ENCODE results near the gene PPP2R5D.
"Not testable (repeated sequence)": the region's sequence is repeated elsewhere in the genome, so short reads cannot be mapped to it uniquely, and the experiment has no call there.

Gene PPP2R5D

GRCh38 chr6:42989923-42990322, 5.6 kb downstream of the PPP2R5D start:
- no peak for DNase-seq (ENCODE audit: low read depth, low spot score)

DNA sequence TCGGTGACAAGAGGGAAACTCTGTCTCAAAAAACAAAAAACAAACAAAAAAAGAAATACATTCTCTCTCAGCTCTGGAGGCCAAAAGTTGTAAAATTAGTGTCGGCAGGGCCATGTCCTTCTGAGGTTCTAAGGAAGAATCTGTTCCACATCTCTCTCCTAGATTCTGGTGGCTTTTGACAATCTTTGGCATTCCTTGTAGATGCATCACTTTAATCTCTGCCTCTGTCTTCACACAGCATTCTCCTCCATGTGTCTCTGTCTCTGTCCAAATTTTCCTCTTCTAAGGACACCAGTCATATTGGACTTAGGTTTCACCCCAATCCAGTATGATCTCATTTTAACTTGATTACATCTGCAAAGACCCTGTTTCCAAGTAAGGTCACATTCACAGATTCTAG, 9.1 kb downstream of the PPP2R5D start:
- DNase-seq (ENCODE audit: low read depth, low spot score): no peak

DNA sequence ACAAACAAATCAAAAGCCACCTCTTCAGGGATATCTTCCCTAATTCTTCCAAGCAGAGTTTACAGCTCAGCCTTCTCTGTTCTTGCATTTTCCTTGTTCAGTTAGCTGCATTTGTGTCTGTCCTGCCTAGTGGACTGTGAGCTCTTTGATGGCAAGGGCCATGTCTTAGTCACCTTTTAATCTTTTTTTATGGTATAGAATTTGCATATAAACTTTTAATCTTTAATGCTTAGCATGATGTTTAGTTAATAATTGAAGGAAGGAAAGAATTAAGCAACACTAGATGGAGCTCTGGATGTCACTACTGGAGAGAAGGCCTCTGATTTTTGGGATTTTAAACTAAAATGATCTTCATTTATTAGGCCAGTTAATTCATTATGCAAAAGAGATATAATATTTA, 12.1 kb downstream of the PPP2R5D start:
- no peak for DNase-seq (ENCODE audit: low read depth, low spot score)

- not testable (repeated sequence) for DNase-seq (ENCODE audit: low read depth, low spot score)
Measured at GRCh38 chr6:42998205-42998604, 13.8 kb downstream of the PPP2R5D start.

DNA sequence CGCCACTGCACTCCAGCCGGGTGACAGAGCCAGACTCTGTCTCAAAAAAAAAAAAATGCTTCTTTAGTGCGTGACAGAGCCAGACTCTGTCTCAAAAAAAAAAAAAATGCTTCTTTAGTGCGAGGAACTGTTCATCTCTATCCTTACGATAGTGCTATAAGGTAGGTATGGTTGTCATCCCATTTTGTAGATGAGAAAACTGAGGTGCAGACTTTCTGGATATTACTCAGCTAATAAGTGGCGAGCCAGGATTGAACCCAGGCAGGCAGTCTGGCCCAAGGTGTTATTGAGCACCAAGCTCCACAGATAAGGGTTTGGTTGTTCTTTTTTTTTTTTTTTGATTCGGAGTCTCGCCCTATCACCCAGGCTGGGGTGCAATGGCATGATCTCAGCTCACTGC, 17.5 kb downstream of the PPP2R5D start:
- no peak for DNase-seq (ENCODE audit: low read depth, low spot score)

- DNase-seq (ENCODE audit: low read depth, low spot score): no peak
Measured at GRCh38 chr6:43005844-43006243, 21.5 kb downstream of the PPP2R5D start.

DNA sequence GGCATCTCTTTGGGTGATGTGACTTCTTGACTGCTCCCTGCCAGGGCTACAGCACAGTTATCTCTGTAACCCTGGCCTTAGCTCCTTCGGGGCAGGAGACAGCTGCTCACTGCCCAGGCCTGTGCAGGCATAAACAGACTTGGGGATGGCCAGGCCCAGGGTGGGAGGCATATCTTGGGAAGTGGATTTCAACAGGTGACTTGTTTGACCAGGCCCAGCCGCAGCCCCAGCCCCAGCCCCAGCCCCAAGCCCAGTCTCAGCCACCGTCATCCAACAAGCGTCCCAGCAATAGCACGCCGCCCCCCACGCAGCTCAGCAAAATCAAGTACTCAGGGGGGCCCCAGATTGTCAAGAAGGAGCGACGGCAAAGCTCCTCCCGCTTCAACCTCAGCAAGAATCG, 21.9 kb downstream of the PPP2R5D start:
- DNase-seq (ENCODE audit: low read depth, low spot score): no peak

- no peak for DNase-seq (ENCODE audit: low read depth, low spot score)
Measured at GRCh38 chr6:43007126-43007525, 22.8 kb downstream of the PPP2R5D start.

- DNase-seq (ENCODE audit: low read depth, low spot score): no peak
Measured at GRCh38 chr6:43009124-43009523, 24.8 kb downstream of the PPP2R5D start.

DNA sequence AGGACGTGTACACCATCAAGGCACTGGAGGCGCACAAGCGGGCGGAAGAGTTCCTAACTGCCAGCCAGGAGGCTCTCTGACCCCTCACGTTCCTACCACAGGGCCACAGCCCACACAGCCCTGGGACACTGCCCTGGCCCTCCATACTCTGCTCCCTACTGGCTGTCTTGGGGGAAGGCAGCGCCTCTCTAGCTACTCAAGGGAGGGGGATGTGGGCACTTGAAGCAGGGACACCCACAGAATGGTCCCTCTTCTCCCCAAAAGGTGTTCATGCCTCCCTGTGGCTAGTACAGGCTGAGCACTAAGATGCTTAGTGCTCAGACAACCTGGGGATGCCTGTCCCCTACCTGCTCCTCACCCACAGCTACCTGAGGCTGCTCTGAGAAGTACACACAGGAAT, 26.8 kb downstream of the PPP2R5D start:
- DNase-seq (ENCODE audit: low read depth, low spot score): no peak

DNA sequence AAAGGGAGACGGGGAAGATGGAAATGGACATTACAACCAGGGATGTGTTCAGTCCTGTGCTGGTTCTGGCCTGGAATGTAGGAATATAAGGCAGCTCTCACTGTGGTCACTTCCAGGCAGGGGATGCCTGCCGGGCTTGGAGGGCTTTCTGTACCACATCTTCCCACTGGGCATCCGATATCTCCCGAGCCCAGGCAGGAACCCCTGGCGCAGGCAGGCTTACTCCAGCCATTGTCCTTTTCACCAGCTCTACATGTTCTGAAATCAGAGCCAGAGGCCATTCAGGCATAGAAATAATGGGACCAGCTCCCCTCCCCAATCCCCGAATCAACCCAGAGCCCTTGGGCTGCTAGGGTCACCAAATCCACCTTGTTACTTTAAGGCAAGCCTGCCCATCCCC, 28.0 kb downstream of the PPP2R5D start:
- DNase-seq (ENCODE audit: low read depth, low spot score): no peak

DNA sequence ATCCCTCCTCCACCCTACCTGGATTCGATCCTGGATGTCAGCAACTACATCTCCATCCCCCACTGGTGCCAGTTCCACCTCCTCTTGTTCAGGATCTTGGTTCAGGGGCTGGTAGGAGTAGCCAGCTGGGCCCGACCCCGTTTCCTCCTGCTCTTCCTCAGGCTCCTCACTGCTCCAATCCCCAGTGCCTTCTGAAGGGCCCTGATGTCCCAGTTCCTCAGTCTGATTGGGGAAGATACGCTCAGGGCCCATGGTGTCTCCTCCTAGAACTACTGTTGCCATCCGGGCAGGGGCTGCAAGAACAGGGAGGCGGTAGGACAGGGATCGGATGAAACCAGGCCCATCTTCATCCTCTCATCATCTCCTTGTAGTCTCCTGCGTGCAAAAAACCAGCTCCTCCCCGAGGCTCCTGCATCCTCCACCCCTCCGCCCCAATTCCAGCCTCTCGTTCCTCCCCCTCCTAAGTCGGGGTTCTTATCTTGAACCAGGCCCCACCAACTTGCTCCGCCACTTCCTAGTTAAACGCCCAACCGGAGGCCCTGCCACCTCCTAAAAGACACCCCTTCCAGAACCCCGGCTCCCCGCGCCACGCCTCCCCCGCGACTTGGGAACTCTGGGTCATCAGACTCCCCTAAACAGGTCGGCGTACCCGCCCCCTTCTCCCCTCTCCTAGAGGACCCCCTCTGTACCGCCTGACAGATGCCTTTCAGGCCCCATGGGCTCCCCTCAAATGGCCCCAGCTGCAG, 28.9 kb downstream of the PPP2R5D start:
- no peak for DNase-seq (ENCODE audit: low read depth, low spot score)

GRCh38 chr6:43013843-43014433, 29.6 kb downstream of the PPP2R5D start, which contains the start of the genes KLHDC3 and MEA1:
KLHDC3 (plus strand) TSS chr6:43014249; CDS start chr6:43017193, 2,944 bp downstream.
MEA1 (minus strand) TSS chr6:43013946; CDS start chr6:43013813, 133 bp downstream.
- DNase-seq (ENCODE audit: low read depth, low spot score): peak; percentile 100

- no peak for DNase-seq (ENCODE audit: low read depth, low spot score)
Measured at GRCh38 chr6:43014434-43014909, 30.1 kb downstream of the PPP2R5D start.

GRCh38 chr6:43016176-43016942, 32.0 kb downstream of the PPP2R5D start:
- DNase-seq (ENCODE audit: low read depth, low spot score): no peak

- DNase-seq (ENCODE audit: low read depth, low spot score): no peak
Measured at GRCh38 chr6:43016943-43017334, 32.6 kb downstream of the PPP2R5D start.

- DNase-seq (ENCODE audit: low read depth, low spot score): no peak
Measured at GRCh38 chr6:43019152-43019551, 34.8 kb downstream of the PPP2R5D start.

DNA sequence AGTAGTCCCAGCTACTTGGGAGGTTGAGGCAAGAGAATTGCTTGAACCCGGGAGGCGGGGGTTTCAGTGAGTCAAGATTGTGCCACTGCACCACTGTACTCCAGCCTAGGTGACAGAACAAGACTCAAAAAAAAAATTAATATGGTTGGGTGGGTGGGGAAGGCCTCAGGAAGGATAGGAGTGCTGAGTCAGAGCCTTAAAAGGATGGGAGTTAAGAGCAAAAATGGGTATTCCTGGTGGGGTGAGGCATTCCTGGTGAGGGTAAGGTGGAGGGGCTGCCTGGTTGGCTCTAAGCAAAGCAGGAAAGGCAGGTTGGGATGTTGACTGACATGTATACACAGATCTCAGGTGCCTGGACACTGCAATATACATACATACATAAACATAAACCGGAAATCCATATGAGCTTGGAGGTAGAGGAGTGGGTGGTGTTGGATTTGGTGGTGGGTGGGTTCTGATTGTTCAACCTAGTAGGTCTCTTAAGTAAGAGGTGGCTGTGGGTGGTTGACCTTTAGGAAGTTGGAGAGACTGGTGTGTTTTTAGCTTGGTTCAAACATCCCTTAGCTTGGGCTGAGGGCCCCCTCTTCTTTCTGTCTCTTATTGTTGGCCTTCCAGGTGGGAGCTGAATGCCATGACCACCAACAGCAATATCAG, 35.8 kb downstream of the PPP2R5D start:
- DNase-seq (ENCODE audit: low read depth, low spot score): no peak

GRCh38 chr6:43020847-43021246, 36.5 kb downstream of the PPP2R5D start:
- no peak for DNase-seq (ENCODE audit: low read depth, low spot score)

DNA sequence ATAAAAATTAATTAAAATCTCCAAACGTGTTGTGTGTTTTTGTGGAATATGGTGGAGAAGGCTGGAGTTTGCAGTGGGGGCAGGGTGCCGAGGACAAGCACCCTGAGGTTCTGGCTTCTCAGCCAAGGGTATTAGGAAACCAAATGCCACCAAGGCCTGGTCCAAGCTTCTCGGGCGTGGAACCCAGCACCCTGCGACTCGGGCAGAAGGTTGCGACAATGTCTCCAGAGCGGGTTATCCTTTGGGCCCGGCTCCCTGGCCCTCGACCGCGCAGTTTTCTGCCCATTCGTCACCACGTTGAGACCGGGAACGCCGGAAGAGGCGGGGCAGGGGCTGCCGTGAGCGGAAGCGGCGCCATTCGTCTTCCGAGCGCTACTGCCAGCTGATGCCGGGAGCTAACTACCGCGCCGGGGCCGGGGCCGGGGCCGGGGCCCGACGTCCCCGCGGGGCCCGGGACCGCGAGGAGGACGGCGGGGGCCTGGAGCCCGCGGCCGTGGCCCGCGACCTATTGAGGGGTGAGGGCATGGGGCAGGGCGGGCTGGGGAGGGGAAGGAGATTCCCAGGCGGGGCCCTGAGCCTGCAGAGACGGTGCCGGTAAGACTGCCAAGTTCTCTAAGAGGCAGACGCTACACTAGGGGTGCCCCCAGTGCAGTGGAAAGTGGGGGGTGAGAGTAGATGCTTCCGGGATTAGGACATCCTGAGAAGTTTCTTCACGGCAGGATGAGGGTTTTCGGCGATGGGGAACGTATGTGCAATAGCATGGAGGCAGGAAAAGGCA, 37.1 kb downstream of the PPP2R5D start, which contains the start of gene RRP36:
TSS of gene RRP36 (plus strand) at position 354 of the 778 bp plus-strand sequence. CDS start at position 386, 32 bp downstream.
- DNase-seq (ENCODE audit: low read depth, low spot score): no peak

DNA sequence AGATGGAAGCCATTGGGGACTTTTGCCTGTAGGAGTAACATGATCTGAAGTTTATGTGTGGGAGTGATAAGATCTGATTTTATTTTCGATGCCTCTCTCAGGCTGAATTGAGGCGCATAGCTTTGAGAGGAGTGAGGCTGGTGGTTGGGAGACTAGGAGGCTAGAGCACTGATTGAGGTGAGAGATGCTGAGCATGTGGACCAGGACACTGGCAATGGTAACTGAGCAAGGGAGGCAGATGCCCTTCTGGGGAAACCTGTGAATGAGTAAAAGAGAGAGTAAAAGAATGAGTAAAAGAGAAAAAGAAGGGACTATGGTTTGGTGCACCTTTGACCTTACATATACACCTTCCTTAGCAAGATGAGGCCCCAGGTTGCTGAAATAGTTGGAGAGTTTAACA, 40.1 kb downstream of the PPP2R5D start:
- DNase-seq (ENCODE audit: low read depth, low spot score): no peak

Data from iPS DF 19.7 (cell line).